IPS-18c (cell line): ENCODE results near the gene SLCO3A1.
"Not testable (repeated sequence)": the region's sequence is repeated elsewhere in the genome, so short reads cannot be mapped to it uniquely, and the experiment has no call there.

Source experiments
- H3K4me3 ChIP-seq: 2 replicates; pipeline ENCODE4 v1.7.0; 2013; ENCODE audit warnings: low read depth, mild to moderate bottlenecking, low read length, moderate library complexity; ENCODE audit not compliant: insufficient read depth
- H3K9me3 ChIP-seq: one replicate; pipeline ENCODE4 v1.6.1; 2013; ENCODE audit warnings: mild to moderate bottlenecking, low read length, moderate library complexity; ENCODE audit not compliant: control insufficient read depth, insufficient read depth

SLCO3A1 gene

GRCh38 chr15:92041371-92041770 lies 187.9 kb downstream of the SLCO3A1 start:
- no peak overlapping the region for H3K4me3 ChIP-seq
- peaks cover 2% of the 10 kb centered on the region for H3K9me3 ChIP-seq

GRCh38 chr15:92043283-92043682 lies 189.8 kb downstream of the SLCO3A1 start:
- H3K4me3 ChIP-seq = no peak overlapping the region
- H3K9me3 ChIP-seq = peaks cover 2% of the 10 kb centered on the region

- Histone ChIP-seq H3K9me3 (no peaks in the 10 kb centered on the region), H3K4me3 (no peak overlapping the region)
These were observed 190.8 kb downstream of the SLCO3A1 start for GRCh38 chr15:92044203-92044909.

DNA sequence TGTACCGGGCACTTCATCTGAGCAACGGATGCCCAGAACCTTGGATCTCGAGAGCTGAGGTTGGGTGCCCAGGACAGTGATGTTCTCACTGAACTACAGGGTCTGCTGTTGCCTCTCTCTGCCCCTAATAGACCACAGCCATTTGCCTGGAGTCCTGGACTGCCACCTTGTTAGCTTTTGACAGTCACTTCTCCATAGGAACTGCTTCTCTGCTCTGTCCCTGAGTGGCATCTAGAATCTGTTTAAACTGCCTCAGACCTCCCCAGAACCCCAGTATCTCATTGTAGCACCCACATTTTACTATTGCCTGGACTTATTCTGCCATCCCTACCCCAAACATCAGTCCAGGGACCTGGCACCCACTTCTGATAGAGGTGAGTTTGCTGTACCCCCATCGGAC lies 194.4 kb downstream of the SLCO3A1 start:
- H3K4me3 ChIP-seq = no peak overlapping the region
- H3K9me3 ChIP-seq = no peaks in the 10 kb centered on the region

GRCh38 chr15:92048739-92049138 lies 195.2 kb downstream of the SLCO3A1 start:
- no peaks in the 10 kb centered on the region for H3K9me3 ChIP-seq
- H3K4me3 ChIP-seq = no peak overlapping the region

GRCh38 chr15:92049290-92049989 lies 195.9 kb downstream of the SLCO3A1 start:
- Histone ChIP-seq H3K4me3 (no peak overlapping the region), H3K9me3 (no peaks in the 10 kb centered on the region)

DNA sequence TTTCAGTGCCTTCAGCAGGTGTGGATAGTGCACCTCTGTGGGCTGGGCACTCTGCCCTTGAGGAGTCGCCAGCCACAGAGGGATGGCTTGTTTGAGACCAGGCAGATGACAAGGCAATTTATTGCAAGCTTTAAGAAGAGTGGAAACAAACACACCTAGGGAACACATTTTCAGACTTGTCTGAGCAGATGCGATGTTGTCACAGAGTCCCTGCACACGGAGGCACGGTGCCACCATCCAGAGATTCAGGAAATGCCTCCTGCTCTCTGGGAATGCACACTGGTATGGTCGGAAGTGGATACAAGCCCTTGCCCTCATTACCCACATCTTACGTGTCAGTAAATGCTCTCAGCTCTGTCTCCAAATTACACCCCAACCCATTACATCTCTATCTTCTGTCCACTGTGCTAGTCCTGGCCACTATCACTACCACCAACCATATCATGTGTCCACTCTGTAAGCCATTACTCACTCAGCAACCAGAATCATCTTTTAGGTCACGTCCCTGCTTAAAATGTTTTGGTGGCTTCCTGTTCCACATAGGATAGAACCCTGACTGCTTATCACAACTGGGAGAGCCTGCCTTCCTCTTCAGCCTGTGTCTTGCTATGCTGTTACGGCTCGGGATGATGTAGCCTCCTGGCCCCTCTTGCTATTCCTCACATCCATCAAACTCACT lies 196.9 kb downstream of the SLCO3A1 start:
- no peaks in the 10 kb centered on the region for H3K9me3 ChIP-seq
- no peak overlapping the region for H3K4me3 ChIP-seq

DNA sequence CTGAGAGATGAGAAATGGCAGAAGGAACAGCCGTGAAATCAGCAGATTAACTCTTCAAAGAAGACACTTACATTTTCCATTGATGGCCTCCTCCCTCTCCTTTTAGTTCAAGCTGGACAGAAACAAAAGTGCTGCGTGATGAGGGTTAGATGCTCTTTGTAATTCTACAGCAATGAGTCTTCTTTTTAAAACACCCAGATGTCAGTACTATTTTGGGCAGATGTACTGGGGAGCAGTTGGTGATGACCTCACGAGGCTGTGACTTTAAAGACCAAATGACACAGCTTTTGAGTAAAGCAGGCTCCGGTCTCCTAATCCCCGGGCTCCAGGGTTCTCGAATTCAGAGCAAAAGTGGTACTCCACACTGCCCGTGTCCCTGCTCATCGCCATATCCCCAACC lies 198.2 kb downstream of the SLCO3A1 start:
- H3K4me3 ChIP-seq = no peak overlapping the region
- H3K9me3 ChIP-seq = no peaks in the 10 kb centered on the region

DNA sequence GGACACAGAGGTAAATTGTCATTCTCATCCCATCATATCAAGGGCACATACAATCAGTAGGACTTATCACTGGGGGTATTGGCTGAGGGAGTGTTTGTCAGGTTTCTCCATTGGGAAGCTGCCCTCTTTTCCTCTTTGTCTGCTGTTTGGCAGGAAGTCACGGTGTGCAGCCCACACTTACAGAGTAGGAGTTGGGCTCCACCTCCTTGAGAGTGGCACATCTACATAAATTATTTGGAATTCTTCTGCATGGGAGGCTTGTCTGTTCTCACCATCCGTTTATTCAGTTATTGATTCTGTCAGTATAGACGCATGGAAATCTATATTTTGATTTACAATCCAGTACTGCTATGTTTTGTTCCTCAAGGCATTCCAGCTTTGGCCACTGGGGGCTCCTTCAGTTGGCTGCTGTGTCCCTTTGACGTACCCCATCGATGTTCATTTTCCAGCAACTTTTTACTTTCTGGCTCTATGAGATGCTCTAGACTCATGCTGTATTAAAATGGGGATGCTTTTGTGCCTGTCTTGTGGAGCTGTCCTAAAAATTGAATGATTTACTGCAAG lies 200.3 kb downstream of the SLCO3A1 start:
- no peak overlapping the region for H3K4me3 ChIP-seq
- no peaks in the 10 kb centered on the region for H3K9me3 ChIP-seq

- Histone ChIP-seq H3K9me3 (no peaks in the 10 kb centered on the region), H3K4me3 (no peak overlapping the region)
These were observed 203.4 kb downstream of the SLCO3A1 start for GRCh38 chr15:92056875-92057274.

- Histone ChIP-seq H3K9me3 (no peaks in the 10 kb centered on the region), H3K4me3 (no peak overlapping the region)
These were observed 205.8 kb downstream of the SLCO3A1 start for GRCh38 chr15:92059036-92059970.

- not testable (repeated sequence) for H3K4me3 ChIP-seq, H3K9me3 ChIP-seq
These were observed 206.4 kb downstream of the SLCO3A1 start for GRCh38 chr15:92059971-92060311.

- Histone ChIP-seq H3K9me3 (no peaks in the 10 kb centered on the region), H3K4me3 (no peak overlapping the region)
These were observed 208.1 kb downstream of the SLCO3A1 start for GRCh38 chr15:92061511-92062195.

- Histone ChIP-seq H3K4me3 (no peak overlapping the region), H3K9me3 (no peaks in the 10 kb centered on the region)
These were observed 209.0 kb downstream of the SLCO3A1 start for GRCh38 chr15:92062505-92062904.

- H3K9me3 ChIP-seq = no peaks in the 10 kb centered on the region
These were observed 214.6 kb downstream of the SLCO3A1 start for GRCh38 chr15:92068121-92068520.

GRCh38 chr15:92069308-92070250 lies 216.1 kb downstream of the SLCO3A1 start:
- Histone ChIP-seq H3K9me3 (no peaks in the 10 kb centered on the region), H3K4me3 (no peak overlapping the region)

More at GRCh38 chr15:92068121-92068520, 214.6 kb downstream of the SLCO3A1 start:
- H3K4me3 ChIP-seq = no peak overlapping the region
